Prostate gland (tissue), 2 donors: ENCODE data around the gene LRCH1.

Experiments
- CTCF ChIP-seq, 4 experiments: fragments of 200-600 bp in 2 of 4; fragments of 450-650 bp in 2 of 4; sonication (generic) in 2 of 4; IDR thresholded peaks; 1 replicate in 3 of 4; 2 replicates in 1 of 4; pipeline ENCODE4 v1.5.1; 2016 to 2019; ENCODE audit warnings: antibody characterized with exemption in 4 of 4, mild to moderate bottlenecking in 2 of 4, moderate library complexity in 2 of 4
- POLR2A ChIP-seq: fragments of 450-650 bp; IDR thresholded peaks from one replicate; pipeline ENCODE4 v1.6.1; 2016; ENCODE audit warnings: antibody characterized with exemption, mild to moderate bottlenecking

GRCh38 chr13:46745706-46746105 lies 192.7 kb downstream of the LRCH1 start:
- no peak for TF ChIP-seq CTCF (IDR thresholded peaks at IDR 0.05)
- no peak for TF ChIP-seq POLR2A
